Urinary bladder (tissue), 4 donors: ENCODE results near the gene LRRK1. TPM values are rescaled to one million over a fixed set of nuclear protein-coding genes. Genes with fewer than 3 reads are reported as not detected.

Experiments used
- DNase-seq: peaks from one replicate; pipeline ENCODE4 v3.0.0-alpha.2; 2015; ENCODE audit errors: extremely low spot score
- H3K27ac ChIP-seq: one replicate; pipeline ENCODE4 v1.5.1; 2013; ENCODE audit warnings: low read depth, mild to moderate bottlenecking, moderate library complexity
- H3K36me3 ChIP-seq: one replicate; pipeline ENCODE4 v1.6.1; 2013; ENCODE audit warnings: mild to moderate bottlenecking, moderate library complexity; ENCODE audit not compliant: insufficient read depth
- H3K4me1 ChIP-seq: one replicate; pipeline ENCODE4 v1.6.1; 2013; ENCODE audit warnings: mild to moderate bottlenecking, moderate library complexity; ENCODE audit not compliant: insufficient read depth
- H3K4me3 ChIP-seq: one replicate; pipeline ENCODE4 v1.5.1; 2013; ENCODE audit warnings: low read depth, low read length
- WGBS: extraction: QIAGEN DNeasy Blood & Tissue Kit; methylation state at CpG from one replicate; pipeline ENCODE4 v1.1.7; 2013; 5-methylcytosine and 5-hydroxymethylcytosine counted together
- polyA plus RNA-seq: library from polyadenylated mRNA; stranded (reverse); fragments of 200-250 nt; gene quantifications from one replicate; pipeline ENCODE4 v1.2.3, GENCODE V29; 2013
- total RNA-seq: library from RNA; depleted of rRNA; stranded (reverse); fragments of >200 nt; gene quantifications from one replicate; pipeline ENCODE4 v1.2.3, GENCODE V29; 2014
- donor health status: healthy with polysubstance abuse.
- donor health status: healthy.

Gene LRRK1
- total and polyA plus RNA-seq, 2 donors = 9.9 to 12.3 TPM

DNA sequence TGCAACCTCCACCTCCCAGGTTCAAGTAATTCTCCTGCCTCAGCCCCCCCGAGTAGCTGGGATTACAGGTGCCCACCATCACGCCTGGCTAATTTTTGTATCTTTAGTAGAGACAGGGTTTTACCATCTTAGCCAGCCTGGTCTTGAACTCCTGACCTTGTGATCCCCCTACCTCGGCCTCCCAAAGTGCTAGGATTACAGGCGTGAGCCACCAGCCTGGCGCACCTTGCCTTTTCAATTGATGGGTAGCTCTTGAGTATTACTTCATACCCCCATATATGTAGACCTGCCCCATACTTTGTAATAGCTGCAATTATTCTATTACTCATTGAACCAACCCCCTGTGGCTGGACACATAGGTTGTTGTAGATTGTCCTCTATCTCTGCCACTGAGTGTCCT, 101.3 kb downstream of the LRRK1 start:
- no peaks in the 10 kb centered on the region for H3K4me1 ChIP-seq
- WGBS = 93% methylated on average over 5 of the region's 5 CpGs
- no peaks in the 10 kb centered on the region for H3K36me3 ChIP-seq
- no peak overlapping the region for H3K27ac ChIP-seq
- no peak overlapping the region for H3K4me3 ChIP-seq
- no peak for DNase-seq

DNA sequence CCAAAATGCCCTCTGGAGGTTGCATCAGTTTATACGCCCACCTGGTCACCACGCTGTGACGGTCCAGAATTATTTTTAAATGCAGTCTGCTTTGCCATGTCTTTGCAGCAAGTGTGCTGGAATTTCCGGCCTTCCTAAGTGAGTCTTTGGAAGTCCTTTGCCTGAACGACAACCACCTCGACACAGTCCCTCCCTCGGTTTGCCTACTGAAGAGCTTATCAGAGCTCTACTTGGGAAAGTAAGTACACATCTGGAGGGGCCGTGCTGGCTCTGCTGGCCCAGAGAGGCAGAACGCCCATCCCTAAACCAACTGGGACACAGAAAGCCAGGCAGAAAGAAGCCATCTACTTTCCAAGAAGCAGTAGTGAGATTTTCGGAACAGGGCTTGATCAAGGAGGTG, 101.8 kb downstream of the LRRK1 start:
- DNase-seq = no peak
- WGBS = 85% methylated on average over 10 of the region's 10 CpGs
- no peaks in the 10 kb centered on the region for H3K36me3 ChIP-seq
- no peak overlapping the region for H3K4me3 ChIP-seq
- no peak overlapping the region for H3K27ac ChIP-seq
- H3K4me1 ChIP-seq = no peaks in the 10 kb centered on the region

DNA sequence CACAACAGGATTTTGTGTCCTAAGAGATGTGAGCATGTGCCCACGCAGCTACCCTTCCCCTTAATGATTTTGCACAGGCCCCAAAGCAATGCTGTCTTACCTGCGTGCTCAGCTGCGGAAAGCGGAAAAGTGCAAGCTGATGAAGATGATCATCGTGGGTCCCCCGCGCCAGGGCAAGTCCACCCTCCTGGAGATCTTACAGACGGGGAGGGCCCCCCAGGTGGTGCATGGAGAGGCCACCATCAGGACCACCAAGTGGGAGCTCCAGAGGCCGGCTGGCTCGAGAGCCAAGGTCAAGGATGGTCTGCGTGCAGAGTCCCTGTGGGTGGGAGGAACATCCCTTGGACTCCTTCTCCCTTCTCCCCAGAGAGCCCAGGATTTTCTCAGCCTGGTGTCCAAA, 103.1 kb downstream of the LRRK1 start:
- 88% methylated on average over 11 of the region's 11 CpGs for WGBS

DNA sequence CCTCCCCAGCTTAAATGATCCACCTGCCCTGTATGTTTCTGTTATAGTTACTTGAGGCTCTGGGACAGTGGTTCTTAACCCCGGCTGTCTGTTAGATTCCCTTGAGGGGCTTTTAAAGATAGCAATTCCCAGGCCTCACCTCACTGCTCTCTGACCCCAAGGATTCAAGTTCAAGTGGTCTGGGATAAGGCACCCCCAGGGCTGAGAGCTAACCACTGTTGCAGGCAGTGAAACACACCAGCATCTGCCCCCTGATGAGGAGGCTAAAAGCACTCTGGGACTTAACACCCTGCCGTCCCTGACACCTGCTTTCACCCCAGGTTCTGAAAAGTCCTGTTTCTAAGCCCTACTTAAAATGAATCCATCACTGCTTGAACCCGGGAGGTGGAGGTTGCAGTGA, 103.7 kb downstream of the LRRK1 start:
- 85% methylated on average over 3 of the region's 3 CpGs for WGBS
- Histone ChIP-seq H3K36me3 (no peaks in the 10 kb centered on the region), H3K27ac (peak overlapping the region; percentile 19), H3K4me3 (no peak overlapping the region), H3K4me1 (no peaks in the 10 kb centered on the region)
- DNase-seq = no peak

More for the DNA sequence above, 103.1 kb downstream of the LRRK1 start:
- Histone ChIP-seq H3K36me3 (no peaks in the 10 kb centered on the region), H3K4me1 (no peaks in the 10 kb centered on the region), H3K4me3 (no peak overlapping the region), H3K27ac (no peak overlapping the region)
- DNase-seq = no peak

DNA sequence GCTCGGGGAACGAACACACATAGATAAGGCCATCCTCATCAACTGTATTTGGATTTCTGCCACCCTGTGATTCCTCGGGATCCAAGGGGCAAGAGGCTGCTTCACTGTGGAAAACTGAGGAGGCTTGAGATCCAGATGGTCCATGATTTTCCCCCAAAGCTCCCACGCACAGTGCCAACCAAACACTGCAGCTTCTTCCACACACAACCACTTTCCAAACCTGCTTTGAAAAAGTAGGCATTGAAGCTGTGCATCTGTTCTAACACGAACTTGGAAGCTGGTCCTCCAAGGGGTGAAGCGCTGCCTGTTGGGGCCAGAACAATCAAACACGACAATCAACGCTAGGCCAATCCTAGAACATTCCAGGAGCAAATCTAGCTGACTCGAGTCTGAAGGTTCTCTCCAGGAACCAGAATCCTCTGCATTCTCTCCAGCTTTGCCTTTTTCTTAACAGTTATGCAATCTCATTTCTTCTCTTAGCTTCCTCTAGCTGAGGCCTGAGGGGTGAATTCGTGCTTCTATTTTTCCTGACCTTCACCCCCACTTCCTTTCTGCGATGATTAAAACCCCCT, 104.4 kb downstream of the LRRK1 start:
- Histone ChIP-seq H3K36me3 (no peaks in the 10 kb centered on the region), H3K4me3 (no peak overlapping the region), H3K4me1 (no peaks in the 10 kb centered on the region), H3K27ac (peak overlapping the region; percentile 33)
- DNase-seq = no peak
- 46% methylated on average over 11 of the region's 11 CpGs for WGBS

DNA sequence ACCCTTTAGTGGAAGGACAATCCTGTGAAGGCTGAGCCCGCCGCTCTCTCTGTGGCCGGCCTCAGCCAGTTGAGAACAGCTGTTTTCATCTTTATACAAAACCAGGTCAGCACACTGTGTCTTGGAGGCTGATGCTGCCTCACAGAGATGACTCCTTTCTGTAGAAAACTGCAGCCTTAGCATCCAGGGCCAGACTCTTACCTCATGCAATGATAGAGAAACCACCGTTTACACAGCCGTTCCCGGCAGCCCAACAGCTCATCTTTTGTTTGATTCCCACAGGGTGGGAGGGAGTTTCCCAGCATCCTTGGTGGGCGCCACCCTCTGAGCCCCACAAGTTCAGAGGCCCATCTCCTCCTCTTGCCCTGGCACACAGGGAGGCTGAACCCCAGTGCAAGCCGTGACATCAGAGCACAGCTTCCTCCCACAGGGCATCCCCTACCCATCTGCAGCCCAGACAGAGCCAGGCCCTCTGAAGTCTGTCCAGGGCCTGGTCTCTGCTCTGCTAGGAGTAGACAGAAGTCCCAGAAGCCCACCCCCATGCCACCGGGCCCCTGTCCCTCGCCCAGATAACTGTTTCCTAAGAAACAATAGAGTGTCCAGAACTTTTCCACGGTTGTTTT, 105.0 kb downstream of the LRRK1 start:
- no peaks in the 10 kb centered on the region for H3K4me1 ChIP-seq
- WGBS = 57% methylated on average over 11 of the region's 11 CpGs
- no peak overlapping the region for H3K4me3 ChIP-seq
- peak overlapping the region; percentile 57 for H3K27ac ChIP-seq
- no peak for DNase-seq
- H3K36me3 ChIP-seq = no peaks in the 10 kb centered on the region

DNA sequence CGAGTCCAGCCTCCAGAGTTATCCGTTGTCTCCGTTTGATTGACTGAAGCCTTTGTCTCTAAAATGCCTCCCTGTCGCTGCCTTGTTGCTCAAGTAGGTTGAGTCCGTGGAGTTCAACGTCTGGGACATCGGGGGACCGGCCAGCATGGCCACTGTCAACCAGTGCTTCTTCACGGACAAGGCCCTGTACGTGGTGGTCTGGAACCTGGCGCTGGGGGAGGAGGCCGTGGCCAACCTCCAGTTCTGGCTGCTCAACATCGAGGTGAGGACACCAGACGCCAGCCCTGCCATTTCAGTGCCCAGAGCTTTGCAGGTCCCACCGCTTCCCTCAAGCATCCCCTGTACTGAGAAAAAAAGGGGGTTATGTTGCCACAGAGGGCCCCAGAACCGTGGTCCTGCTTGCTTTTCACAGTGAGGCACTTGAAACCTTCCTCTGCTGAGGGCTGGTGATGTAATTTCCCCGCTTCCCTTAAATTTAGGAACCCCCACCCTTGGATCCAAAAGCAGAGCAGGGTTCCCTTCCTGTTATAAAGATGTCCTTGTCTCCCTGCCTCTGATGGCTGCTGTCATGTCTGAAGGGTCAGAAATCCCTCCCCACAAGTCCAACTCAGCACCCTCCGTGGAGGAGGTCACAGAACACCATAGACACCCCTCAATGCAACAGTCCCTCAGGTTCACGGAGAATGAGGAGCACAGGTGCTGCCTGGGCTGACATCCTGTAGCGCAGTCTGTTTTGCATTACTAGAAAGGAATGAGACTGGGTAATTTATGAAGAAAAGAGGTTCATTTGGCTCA, 105.7 kb downstream of the LRRK1 start:
- 92% methylated on average over 20 of the region's 20 CpGs for WGBS
- H3K27ac ChIP-seq = peak overlapping the region; percentile 57
- H3K4me3 ChIP-seq = no peak overlapping the region
- H3K4me1 ChIP-seq = no peaks in the 10 kb centered on the region
- H3K36me3 ChIP-seq = no peaks in the 10 kb centered on the region
- no peak for DNase-seq

DNA sequence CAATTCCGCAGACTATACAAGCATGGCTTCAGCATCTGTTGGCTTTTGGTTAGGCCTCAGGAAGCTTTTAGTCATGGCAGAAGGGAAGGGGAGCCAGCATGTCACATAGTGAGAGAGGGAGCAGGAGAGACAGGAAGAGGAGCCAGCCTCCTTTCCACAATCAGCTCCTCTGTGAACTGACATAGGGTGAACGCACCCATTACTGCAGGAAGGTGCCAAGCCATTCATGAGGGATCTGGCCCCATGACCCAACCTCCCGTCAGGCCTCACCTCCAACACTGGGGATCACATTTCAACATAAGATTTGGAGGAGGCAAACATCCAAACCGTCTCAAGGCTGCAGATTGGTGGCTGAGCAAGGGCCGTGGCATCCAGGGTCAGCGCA, 106.3 kb downstream of the LRRK1 start:
- WGBS = 96% methylated on average over 6 of the region's 6 CpGs
- Histone ChIP-seq H3K4me1 (no peaks in the 10 kb centered on the region), H3K36me3 (peaks cover 1% of the 10 kb centered on the region), H3K4me3 (no peak overlapping the region), H3K27ac (peak overlapping the region; percentile 57)
- DNase-seq = no peak

DNA sequence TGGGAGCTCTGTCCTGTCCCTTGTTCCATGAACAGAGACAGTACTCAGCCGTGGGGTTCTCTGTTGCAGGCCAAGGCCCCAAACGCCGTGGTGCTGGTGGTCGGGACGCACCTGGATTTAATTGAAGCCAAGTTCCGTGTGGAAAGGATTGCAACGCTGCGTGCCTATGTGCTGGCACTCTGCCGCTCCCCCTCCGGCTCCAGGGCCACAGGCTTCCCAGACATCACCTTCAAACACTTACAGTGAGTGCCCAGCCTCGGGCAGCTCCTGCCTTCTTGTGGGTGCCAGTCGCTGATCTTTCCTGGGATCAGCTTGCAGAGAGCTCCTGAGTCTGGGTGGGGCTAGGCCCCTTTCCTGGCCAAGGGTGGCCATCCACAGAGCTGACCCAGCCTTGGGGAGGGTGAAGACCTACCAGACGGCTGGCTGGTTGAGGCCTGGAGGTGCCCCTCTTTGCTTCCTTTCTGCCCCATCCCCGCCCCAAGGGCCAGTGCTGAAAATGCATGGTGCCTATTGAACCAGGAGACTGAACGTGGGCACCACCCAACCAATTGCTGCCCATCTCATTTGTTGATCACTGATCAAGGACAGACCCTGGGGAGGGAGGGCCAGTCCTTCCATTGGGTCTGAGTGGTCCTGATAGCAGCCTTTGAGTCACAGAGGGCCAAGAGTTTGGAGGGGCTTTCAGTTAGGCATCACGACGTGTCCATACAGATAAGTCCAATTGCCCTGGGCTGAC, 106.9 kb downstream of the LRRK1 start:
- WGBS = 94% methylated on average over 17 of the region's 17 CpGs
- Histone ChIP-seq H3K4me3 (no peak overlapping the region), H3K27ac (no peak overlapping the region), H3K4me1 (no peaks in the 10 kb centered on the region), H3K36me3 (peaks cover 2% of the 10 kb centered on the region)
- no peak for DNase-seq

DNA sequence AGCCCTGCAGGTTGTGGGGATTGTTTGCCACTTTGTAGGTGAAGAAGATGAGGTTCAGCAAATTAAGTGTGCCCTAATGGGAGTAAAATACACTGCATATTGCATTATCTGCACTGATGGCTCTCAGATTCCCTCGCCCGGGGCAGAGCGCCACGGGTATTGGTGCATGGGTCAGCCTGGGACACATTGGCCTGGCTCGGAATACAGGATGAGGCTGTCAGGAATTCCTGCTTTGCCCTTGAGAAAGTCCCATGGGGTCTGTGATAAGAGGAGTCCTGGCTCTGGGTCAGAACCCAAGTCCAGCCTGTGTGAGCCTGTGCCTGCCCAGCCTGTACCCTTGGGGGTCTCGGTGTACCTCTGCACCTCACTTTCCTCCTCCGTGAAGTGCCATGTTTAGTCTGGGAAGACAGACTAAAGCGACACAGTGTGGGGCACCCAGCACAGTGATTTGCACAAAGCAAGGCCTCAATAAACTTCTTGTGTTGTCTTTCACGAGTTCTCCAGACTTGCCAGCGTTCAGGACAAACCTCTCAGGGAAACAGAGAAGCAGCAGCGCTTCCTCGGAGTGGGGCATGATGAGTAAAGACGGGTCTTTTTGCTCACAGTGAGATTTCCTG, 107.6 kb downstream of the LRRK1 start:
- Histone ChIP-seq H3K4me1 (no peaks in the 10 kb centered on the region), H3K27ac (no peak overlapping the region), H3K4me3 (no peak overlapping the region), H3K36me3 (peaks cover 2% of the 10 kb centered on the region)
- 83% methylated on average over 13 of the region's 13 CpGs for WGBS
- DNase-seq = no peak

DNA sequence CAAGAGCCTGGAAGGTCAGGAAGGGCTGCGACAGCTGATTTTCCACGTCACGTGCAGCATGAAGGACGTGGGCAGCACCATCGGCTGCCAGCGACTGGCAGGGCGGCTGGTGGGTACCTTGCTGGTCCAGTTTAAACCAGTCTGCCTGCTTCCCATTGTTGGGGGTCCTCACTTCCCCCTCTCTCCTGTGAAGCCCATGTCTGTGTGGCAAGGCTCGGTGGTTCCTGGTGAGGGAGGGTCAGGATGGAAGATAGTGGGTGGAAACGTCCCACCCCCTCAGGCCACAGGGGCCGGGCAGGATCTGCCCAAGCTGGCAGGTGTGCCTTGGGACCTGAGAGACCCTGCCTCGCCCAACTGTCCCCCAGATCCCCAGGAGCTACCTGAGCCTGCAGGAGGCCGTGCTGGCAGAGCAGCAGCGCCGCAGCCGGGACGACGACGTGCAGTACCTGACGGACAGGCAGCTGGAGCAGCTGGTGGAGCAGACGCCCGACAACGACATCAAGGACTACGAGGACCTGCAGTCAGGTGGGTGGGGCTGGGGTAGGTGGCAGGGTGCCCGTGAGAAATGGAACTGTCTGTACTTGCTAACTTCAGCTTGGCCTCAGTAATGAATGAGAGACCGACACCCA, 108.2 kb downstream of the LRRK1 start:
- H3K36me3 ChIP-seq = peaks cover 2% of the 10 kb centered on the region

DNA sequence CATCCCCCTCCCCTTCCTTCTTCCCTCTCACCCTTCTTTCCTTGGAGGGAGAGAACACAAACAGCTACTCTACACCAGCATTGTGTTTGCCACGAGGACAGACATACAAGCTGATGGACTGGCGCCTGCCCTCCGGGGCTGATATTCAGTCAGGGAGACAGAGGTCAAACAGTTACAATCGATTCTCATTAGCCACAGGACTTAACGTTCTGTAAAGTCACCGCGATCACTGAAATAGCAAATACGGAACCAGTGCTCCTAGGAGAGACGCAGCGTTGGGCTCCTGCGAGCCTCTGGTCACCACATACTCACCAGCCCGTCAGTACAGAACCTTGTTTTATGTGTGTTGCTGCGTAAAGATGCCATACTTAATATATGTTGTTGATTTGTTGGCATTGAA, 108.8 kb downstream of the LRRK1 start:
- DNase-seq = no peak
- peaks cover 2% of the 10 kb centered on the region for H3K36me3 ChIP-seq
- no peak overlapping the region for H3K27ac ChIP-seq
- 81% methylated on average over 13 of the region's 13 CpGs for WGBS
- H3K4me1 ChIP-seq = no peaks in the 10 kb centered on the region
- H3K4me3 ChIP-seq = no peak overlapping the region

More for the DNA sequence above, 108.2 kb downstream of the LRRK1 start:
- no peak overlapping the region for H3K4me3 ChIP-seq
- no peak for DNase-seq
- no peak overlapping the region for H3K27ac ChIP-seq
- WGBS = 83% methylated on average over 25 of the region's 25 CpGs
- H3K4me1 ChIP-seq = no peaks in the 10 kb centered on the region

DNA sequence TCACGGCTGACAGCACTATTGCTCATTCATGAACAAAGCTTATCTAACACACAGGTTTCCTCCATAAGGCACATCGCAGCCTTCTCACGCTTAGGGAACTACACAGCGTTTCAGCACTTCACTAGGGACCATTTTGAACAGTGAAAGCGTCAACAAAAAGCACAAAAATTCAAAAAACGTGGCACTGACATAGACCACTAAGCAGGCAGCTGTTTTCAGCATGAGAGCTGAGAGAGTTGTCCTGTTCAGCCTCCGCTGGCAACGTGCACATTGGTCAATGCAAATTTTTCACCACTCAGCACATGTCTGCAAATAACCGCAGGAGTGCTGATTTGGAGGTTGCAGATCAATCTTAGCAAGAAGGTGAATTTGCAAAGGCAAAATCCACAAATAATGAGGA, 109.2 kb downstream of the LRRK1 start:
- no peaks in the 10 kb centered on the region for H3K4me1 ChIP-seq
- no peak for DNase-seq
- 73% methylated on average over 9 of the region's 9 CpGs for WGBS
- no peak overlapping the region for H3K4me3 ChIP-seq
- peaks cover 2% of the 10 kb centered on the region for H3K36me3 ChIP-seq
- H3K27ac ChIP-seq = no peak overlapping the region
